Heart right ventricle (tissue), 16 donors: ENCODE data around the gene CDIPT. TPM values are rescaled to one million over a fixed set of nuclear protein-coding genes. Genes with fewer than 3 reads are reported as not detected.

ENCODE experiments used
- ATAC-seq, 8 donors: fragments of 200-7000 bp; cut with Tn5 transposase; one replicate each; pipeline ENCODE4 v1.9.1; 2020; ENCODE audit warnings: mild to moderate bottlenecking in 8 of 8, moderate library complexity in 8 of 8, moderate number of reproducible peaks in 1 of 8
- DNase-seq, 2 donors: peaks; one replicate each; pipeline ENCODE4 v3.0.0-alpha.2; 2020
- H3K27ac ChIP-seq, 10 donors: fragments of 200-600 bp; sonication (generic) in 2 of 10; one replicate each; pipeline versions ENCODE4 v1.5.0 to v1.8.0; 2020 to 2022; ENCODE audit warnings: mild to moderate bottlenecking in 3 of 10
- H3K27me3 ChIP-seq, 7 donors: fragments of 200-600 bp; one replicate each; pipeline ENCODE4 v1.8.0; 2021 to 2022; ENCODE audit warnings: mild to moderate bottlenecking in 2 of 7
- H3K36me3 ChIP-seq, 9 donors: fragments of 200-600 bp; sonication (generic) in 1 of 9; one replicate each; pipeline versions ENCODE4 v1.5.0 to v1.8.0; 2020 to 2022; ENCODE audit warnings: mild to moderate bottlenecking in 2 of 9
- H3K4me1 ChIP-seq, 9 donors: fragments of 200-600 bp; sonication (generic) in 1 of 9; one replicate each; pipeline versions ENCODE4 v1.5.0 to v1.8.0; 2020 to 2022; ENCODE audit warnings: mild to moderate bottlenecking in 4 of 9
- H3K4me3 ChIP-seq, 10 donors: fragments of 200-600 bp; sonication (generic) in 2 of 10; one replicate each; pipeline versions ENCODE4 v1.5.0 to v1.8.0; 2020 to 2022; ENCODE audit warnings: mild to moderate bottlenecking in 7 of 10, moderate library complexity in 2 of 10
- H3K9me3 ChIP-seq, 11 donors: fragments of 200-600 bp in 10 of 11; sonication (generic) in 2 of 11; one replicate each; pipeline versions ENCODE4 v1.5.0 to v1.8.0; 2013 to 2022; ENCODE audit warnings: mild to moderate bottlenecking in 2 of 11, control low read depth in 1 of 11, moderate library complexity in 1 of 11
- WGBS, 2 donors: extraction: QIAGEN DNeasy Blood & Tissue Kit; methylation state at CpG; one replicate each; pipeline ENCODE4 v1.1.7; 2013; ENCODE audit warnings: inconsistent platforms in 1 of 2; 5-methylcytosine and 5-hydroxymethylcytosine counted together
- intact Hi-C, 10 donors: fragments of 100-400 bp; cut with DNase I; formaldehyde crosslinking; loops; one replicate each; pipeline versions ENCODE4 v1.11.1 to v1.14.2; 2022
- polyA plus RNA-seq, 2 donors: library from polyadenylated mRNA; stranded (reverse); fragments of 200-250 nt; gene quantifications; one replicate each; pipeline ENCODE4 v1.2.3, GENCODE V29; 2013
- total RNA-seq, 10 donors: library from RNA; stranded (reverse); fragmentation: NEBNext Ultra II Directional in 3 of 10; extraction: Animal tissue kit (Norgen Biotek cat#: 25700) in 3 of 10; gene quantifications; one replicate each; pipeline versions ENCODE4 v1.2.1 to v1.2.4, GENCODE V29; 2021 to 2023
- TF ChIP-seq, protein P1 (sequence below), 9 donors: fragments of 200-600 bp; sonication (generic) in 2 of 9; IDR thresholded peaks; one replicate each; pipeline versions ENCODE4 v1.5.0 to v1.8.0; 2021 to 2022; ENCODE audit warnings: antibody characterized with exemption in 9 of 9, mild to moderate bottlenecking in 5 of 9, moderate library complexity in 1 of 9
- donor health status: Arrhythmogenic right ventricular cardiomyopathy.
- donor health status: ischemic (EF 13 %, LVEDD 7.1; RV severe dilation, severe dysfunction).
- donor health status: healthy with polysubstance abuse.
- donor health status: DM: no; HTN: yes; CAD: no.
- donor health status: DM: no; HTN: no; CAD: no.
- donor health status: ischemic (EF 25% LVEDD 6.9; RV normal size, moderate dysfunction).
- donor health status: ischemic (EF 25% LVEDD 5.7; RV mildly dilated, moderate dysfunction).
- donor health status: healthy.
- donor health status: DM: yes; HTN: yes; CAD: no.
- donor health status: Ischemic cardiomyopathy.
- donor health status: ischemic (EF 35%, LVEDD 5.7; RV mildly dilated, moderate dysfunction).
- donor health status: nonischemic (EF 11% LVEDD 7.7; RV severe dilation, severe dysfunction).
- donor health status: DM: yes; HTN: yes; CAD: no.
- donor health status: PGD.
- donor health status: ischemic (EF 29% LVEDD 5.4; RV normal size, mild dysfunction).
- donor health status: nonischemic (EF 23%, LVEDD 6.1; RV moderate dilation, normal function).

CDIPT gene
- total and polyA plus RNA-seq, 12 donors, result 55.1 to 99.6 (median 72.7) TPM

DNA sequence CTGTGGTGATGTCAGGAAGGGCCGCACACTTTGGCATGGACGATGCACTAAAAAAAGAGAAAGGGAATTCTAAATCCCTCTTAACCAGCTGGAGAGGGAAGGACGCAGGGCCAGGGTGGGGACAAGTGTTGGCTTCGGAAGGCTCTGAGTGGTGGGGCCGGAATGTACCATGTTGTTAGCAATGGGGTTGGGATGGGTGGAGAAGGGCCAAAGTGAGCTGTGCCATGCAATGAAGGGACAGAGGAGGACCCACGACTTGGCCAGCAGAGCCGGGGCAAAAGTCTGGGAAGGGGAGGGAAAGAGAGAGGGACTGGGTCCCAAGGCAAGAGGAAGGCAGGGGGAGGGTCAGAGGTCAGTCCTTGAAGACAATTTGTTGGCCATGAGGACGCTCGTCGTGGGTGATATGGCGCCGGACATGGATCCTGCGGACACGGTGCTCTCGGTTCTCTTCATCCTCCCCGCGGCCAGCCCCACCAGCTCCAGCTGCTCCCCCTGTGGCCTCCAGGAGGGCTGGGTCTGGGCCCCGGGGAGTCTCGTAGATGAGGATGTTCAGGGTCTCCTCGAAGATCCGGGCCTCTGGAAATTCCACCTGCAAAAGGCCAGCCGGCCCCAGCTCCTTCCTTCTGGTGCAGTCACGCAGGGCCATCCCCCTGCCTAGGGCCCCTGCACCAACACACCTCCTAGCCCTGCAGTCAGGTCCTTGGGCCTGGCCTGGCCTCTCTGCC lies 43.7 kb upstream of the CDIPT start:
- Histone ChIP-seq H3K27me3 (peaks cover 0 to 6% (median 0%) of the 10 kb centered on the region in 7 donors), H3K4me3 (no peak overlapping the region), H3K36me3 (peaks cover 0 to 11% (median 0%) of the 10 kb centered on the region in 9 donors), H3K27ac (no peak overlapping the region), H3K9me3 (no peaks in the 10 kb centered on the region), H3K4me1 (no peaks in the 10 kb centered on the region)
- TF ChIP-seq, protein P1, sequence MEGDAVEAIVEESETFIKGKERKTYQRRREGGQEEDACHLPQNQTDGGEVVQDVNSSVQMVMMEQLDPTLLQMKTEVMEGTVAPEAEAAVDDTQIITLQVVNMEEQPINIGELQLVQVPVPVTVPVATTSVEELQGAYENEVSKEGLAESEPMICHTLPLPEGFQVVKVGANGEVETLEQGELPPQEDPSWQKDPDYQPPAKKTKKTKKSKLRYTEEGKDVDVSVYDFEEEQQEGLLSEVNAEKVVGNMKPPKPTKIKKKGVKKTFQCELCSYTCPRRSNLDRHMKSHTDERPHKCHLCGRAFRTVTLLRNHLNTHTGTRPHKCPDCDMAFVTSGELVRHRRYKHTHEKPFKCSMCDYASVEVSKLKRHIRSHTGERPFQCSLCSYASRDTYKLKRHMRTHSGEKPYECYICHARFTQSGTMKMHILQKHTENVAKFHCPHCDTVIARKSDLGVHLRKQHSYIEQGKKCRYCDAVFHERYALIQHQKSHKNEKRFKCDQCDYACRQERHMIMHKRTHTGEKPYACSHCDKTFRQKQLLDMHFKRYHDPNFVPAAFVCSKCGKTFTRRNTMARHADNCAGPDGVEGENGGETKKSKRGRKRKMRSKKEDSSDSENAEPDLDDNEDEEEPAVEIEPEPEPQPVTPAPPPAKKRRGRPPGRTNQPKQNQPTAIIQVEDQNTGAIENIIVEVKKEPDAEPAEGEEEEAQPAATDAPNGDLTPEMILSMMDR (IDR thresholded peaks at IDR 0.05), result no peak
- intact Hi-C loops, result no loop called here
- DNase-seq (no peak), ATAC-seq (no peak)
- 85 to 86% methylated on average over 23 of the region's 23 CpGs for WGBS, 2 donors

DNA sequence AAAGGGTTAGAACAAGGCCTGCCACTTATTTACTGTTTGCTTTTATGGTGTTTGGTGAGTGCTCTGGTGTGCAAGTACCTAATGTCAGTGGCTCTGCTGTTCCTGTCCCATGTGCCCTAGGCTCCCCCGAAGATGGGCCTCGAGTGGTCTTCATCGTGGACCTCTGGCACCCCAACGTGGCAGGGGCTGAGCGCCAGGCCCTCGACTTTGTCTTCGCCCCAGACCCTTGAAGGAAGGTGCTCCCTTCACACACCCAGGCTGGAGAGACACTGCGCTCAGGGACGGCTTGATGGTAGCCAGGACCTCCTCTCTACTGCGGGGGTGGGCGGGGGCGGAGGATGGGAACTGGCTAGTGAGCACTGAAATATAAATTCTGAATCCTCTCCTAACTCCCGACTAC lies 42.6 kb upstream of the CDIPT start:
- intact Hi-C loops, result no loop called here
- Histone ChIP-seq H3K9me3 (no peaks in the 10 kb centered on the region), H3K36me3 (peaks cover 0 to 11% (median 0%) of the 10 kb centered on the region in 9 donors), H3K4me1 (peaks cover 0 to 7% (median 4%) of the 10 kb centered on the region in 9 donors), H3K4me3 (no peak overlapping the region), H3K27ac (no peak overlapping the region), H3K27me3 (peaks cover 0 to 15% (median 6%) of the 10 kb centered on the region in 7 donors)
- TF ChIP-seq, protein P1 (IDR thresholded peaks at IDR 0.05), result no peak
- no peak for ATAC-seq
- WGBS, 2 donors, result 80 to 85% methylated on average over 13 of the region's 13 CpGs
- DNase-seq, result no peak

DNA sequence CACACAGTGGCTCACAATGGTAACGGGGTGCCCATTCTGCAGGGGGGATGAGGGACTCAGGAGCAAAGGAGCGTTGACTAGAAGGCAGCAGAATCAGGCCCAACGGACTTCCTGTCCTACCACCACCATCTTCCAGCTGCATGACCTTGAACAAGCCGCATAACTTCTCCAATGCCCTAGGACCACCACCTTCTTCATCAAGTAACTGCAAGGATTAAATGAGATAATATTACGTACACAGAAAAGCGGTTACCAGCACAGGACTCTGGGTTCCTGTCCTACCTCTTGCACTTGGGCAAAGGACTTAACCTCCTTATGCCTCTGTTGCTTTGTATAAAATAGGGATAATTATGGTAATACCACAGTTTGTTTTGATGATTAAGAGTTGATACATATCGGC lies 41.9 kb upstream of the CDIPT start:
- ATAC-seq (no peak), DNase-seq (no peak)
- Histone ChIP-seq H3K27me3 (peaks cover 0 to 21% (median 7%) of the 10 kb centered on the region in 7 donors), H3K4me3 (no peak overlapping the region), H3K9me3 (no peaks in the 10 kb centered on the region), H3K36me3 (peaks cover 0 to 11% (median 0%) of the 10 kb centered on the region in 9 donors), H3K27ac (no peak overlapping the region), H3K4me1 (peaks cover 0 to 13% (median 8%) of the 10 kb centered on the region in 9 donors)
- TF ChIP-seq, protein P1 (IDR thresholded peaks at IDR 0.05), result no peak
- intact Hi-C loops, result no loop called here
- 94% methylated on average over 7 of the region's 7 CpGs for WGBS, 2 donors

DNA sequence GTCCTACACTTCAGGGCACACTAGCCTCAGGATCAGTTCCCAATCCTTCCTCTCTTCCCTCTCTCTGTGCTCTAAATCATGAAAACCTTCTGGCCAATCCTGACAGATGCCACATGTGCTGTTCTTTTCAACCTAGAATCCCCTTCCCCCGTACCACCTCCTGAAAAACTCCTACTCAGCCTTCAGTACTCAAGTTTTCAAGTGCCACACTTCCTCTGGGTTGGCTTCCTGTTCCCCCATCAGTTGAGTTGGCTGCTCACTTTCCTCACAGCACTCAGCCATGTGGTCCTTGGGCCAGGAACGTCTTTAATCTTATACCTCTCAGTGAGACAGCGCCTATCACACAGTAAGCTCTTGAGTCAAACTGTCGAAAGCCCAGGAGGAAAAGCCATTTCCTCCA lies 40.6 kb upstream of the CDIPT start:
- no peak for DNase-seq
- H3K27ac ChIP-seq, result no peak overlapping the region
- 47 to 62% methylated on average over 4 of the region's 4 CpGs for WGBS, 2 donors
- H3K27me3 ChIP-seq, result peaks cover 3 to 32% (median 18%) of the 10 kb centered on the region in 7 donors
- peaks cover 0 to 25% (median 13%) of the 10 kb centered on the region in 9 donors for H3K4me1 ChIP-seq
- H3K4me3 ChIP-seq, result no peak overlapping the region
- peaks cover 0 to 11% (median 0%) of the 10 kb centered on the region in 9 donors for H3K36me3 ChIP-seq
- ATAC-seq, result no peak
- H3K9me3 ChIP-seq, result no peaks in the 10 kb centered on the region
- intact Hi-C loops, result no loop called here
- TF ChIP-seq, protein P1 (IDR thresholded peaks at IDR 0.05), result no peak
